Measurements from ENCODE around the gene CD99L2. TPM values are rescaled to one million over a fixed set of nuclear protein-coding genes. Genes with fewer than 3 reads are reported as not detected.
"Not testable (repeated sequence)": the region's sequence is repeated elsewhere in the genome, so short reads cannot be mapped to it uniquely, and the experiment has no call there.

CD99L2 gene
- total RNA-seq, 1 donor from 2014 or later, result 30.8 TPM

GRCh38 chrX:150834695-150835094, 63.8 kb downstream of the CD99L2 start:
- Mint-ChIP-seq H3K4me1 (no peaks in the 10 kb centered on the region), H3K27me3 (ENCODE audit: low read depth) (no peaks in the 10 kb centered on the region), H3K36me3 (peaks cover 9% of the 10 kb centered on the region), H3K9me3 (peaks cover 33% of the 10 kb centered on the region), H3K4me3 (no peak overlapping the region), H3K27ac (no peak overlapping the region)
- DNase-seq (ENCODE audit: low spot score in 2 of 2, unreplicated experiment in 2 of 2), result no peak
- no peak for TF ChIP-seq CTCF (IDR thresholded peaks at IDR 0.05; ENCODE audit: unreplicated experiment)

- H3K4me1 Mint-ChIP-seq, result no peaks in the 10 kb centered on the region
- peaks cover 33% of the 10 kb centered on the region for H3K9me3 Mint-ChIP-seq
- no peak for TF ChIP-seq CTCF (IDR thresholded peaks at IDR 0.05; ENCODE audit: unreplicated experiment)
- H3K4me3 Mint-ChIP-seq, result no peak overlapping the region
- H3K27ac Mint-ChIP-seq, result no peak overlapping the region
- DNase-seq (ENCODE audit: low spot score in 2 of 2, unreplicated experiment in 2 of 2), result no peak
- H3K36me3 Mint-ChIP-seq, result peaks cover 9% of the 10 kb centered on the region
- no peaks in the 10 kb centered on the region for H3K27me3 Mint-ChIP-seq (ENCODE audit: low read depth)
Measured at GRCh38 chrX:150833454-150834056, 64.9 kb downstream of the CD99L2 start.

GRCh38 chrX:150831863-150832262, 66.6 kb downstream of the CD99L2 start:
- peaks cover 46% of the 10 kb centered on the region for H3K9me3 Mint-ChIP-seq
- no peak for TF ChIP-seq CTCF (IDR thresholded peaks at IDR 0.05; ENCODE audit: unreplicated experiment)
- H3K36me3 Mint-ChIP-seq, result peaks cover 20% of the 10 kb centered on the region
- no peaks in the 10 kb centered on the region for H3K27me3 Mint-ChIP-seq (ENCODE audit: low read depth)
- no peak overlapping the region for H3K27ac Mint-ChIP-seq
- H3K4me1 Mint-ChIP-seq, result no peaks in the 10 kb centered on the region
- H3K4me3 Mint-ChIP-seq, result no peak overlapping the region
- DNase-seq (ENCODE audit: low spot score in 2 of 2, unreplicated experiment in 2 of 2), result no peak

- peaks cover 46% of the 10 kb centered on the region for H3K9me3 Mint-ChIP-seq
- H3K27ac Mint-ChIP-seq, result no peak overlapping the region
Measured at GRCh38 chrX:150828785-150829184, 69.7 kb downstream of the CD99L2 start.

GRCh38 chrX:150824352-150824751, 74.1 kb downstream of the CD99L2 start:
- H3K27ac Mint-ChIP-seq, H3K4me1 Mint-ChIP-seq: not testable (repeated sequence)
- peaks cover 44% of the 10 kb centered on the region for H3K36me3 Mint-ChIP-seq

More at GRCh38 chrX:150828785-150829184, 69.7 kb downstream of the CD99L2 start:
- H3K27me3 Mint-ChIP-seq (ENCODE audit: low read depth), result no peaks in the 10 kb centered on the region
- no peak for TF ChIP-seq CTCF (IDR thresholded peaks at IDR 0.05; ENCODE audit: unreplicated experiment)
- no peak overlapping the region for H3K4me3 Mint-ChIP-seq
- peaks cover 25% of the 10 kb centered on the region for H3K36me3 Mint-ChIP-seq
- no peak for DNase-seq (ENCODE audit: low spot score in 2 of 2, unreplicated experiment in 2 of 2)
- no peaks in the 10 kb centered on the region for H3K4me1 Mint-ChIP-seq

GRCh38 chrX:150823826-150824225, 74.6 kb downstream of the CD99L2 start:
- Mint-ChIP-seq H3K9me3 (peaks cover 67% of the 10 kb centered on the region), H3K36me3 (peaks cover 44% of the 10 kb centered on the region)
- DNase-seq (ENCODE audit: low spot score in 2 of 2, unreplicated experiment in 2 of 2); H3K27ac Mint-ChIP-seq; H3K4me1 Mint-ChIP-seq; H3K27me3 Mint-ChIP-seq (ENCODE audit: low read depth); H3K4me3 Mint-ChIP-seq: not testable (repeated sequence)

More at GRCh38 chrX:150824352-150824751, 74.1 kb downstream of the CD99L2 start:
- DNase-seq (ENCODE audit: low spot score in 2 of 2, unreplicated experiment in 2 of 2); H3K27me3 Mint-ChIP-seq (ENCODE audit: low read depth); H3K4me3 Mint-ChIP-seq: not testable (repeated sequence)
- H3K9me3 Mint-ChIP-seq, result peaks cover 66% of the 10 kb centered on the region

GRCh38 chrX:150821971-150822370, 76.5 kb downstream of the CD99L2 start:
- H3K36me3 Mint-ChIP-seq, result peaks cover 41% of the 10 kb centered on the region
- no peak for DNase-seq (ENCODE audit: low spot score in 2 of 2, unreplicated experiment in 2 of 2)
- peaks cover 64% of the 10 kb centered on the region for H3K9me3 Mint-ChIP-seq
- H3K4me1 Mint-ChIP-seq, result no peaks in the 10 kb centered on the region
- no peak for TF ChIP-seq CTCF (IDR thresholded peaks at IDR 0.05; ENCODE audit: unreplicated experiment)
- H3K4me3 Mint-ChIP-seq, result no peak overlapping the region
- H3K27me3 Mint-ChIP-seq (ENCODE audit: low read depth), result no peaks in the 10 kb centered on the region
- no peak overlapping the region for H3K27ac Mint-ChIP-seq
